Thyroid gland (tissue), 4 donors: Measurements from ENCODE around the gene JMJD6. TPM values are rescaled to one million over a fixed set of nuclear protein-coding genes. Genes with fewer than 3 reads are reported as not detected.

Experiments used
- DNase-seq, 2 donors: peaks; one replicate each; pipeline ENCODE4 v3.0.0-alpha.2; 2019
- H3K27ac ChIP-seq, 3 donors: fragments of 200-600 bp; sonication (generic); 1 replicate in 2 of 3; 2 replicates in 1 of 3; pipeline ENCODE4 v1.5.1; 2016 to 2019; ENCODE audit warnings: mild to moderate bottlenecking in 1 of 3, moderate library complexity in 1 of 3
- H3K27me3 ChIP-seq: fragments of 200-600 bp; sonication (generic); one replicate; pipeline ENCODE4 v1.5.1; 2019
- H3K36me3 ChIP-seq, 2 donors: fragments of 200-600 bp; sonication (generic); one replicate each; pipeline ENCODE4 v1.5.1; 2016 to 2019
- H3K4me1 ChIP-seq, 2 donors: fragments of 200-600 bp; sonication (generic); one replicate each; pipeline ENCODE4 v1.5.1; 2017 to 2019
- H3K4me3 ChIP-seq, 3 donors: fragments of 200-600 bp; sonication (generic); replicated peaks in 1 of 3; 1 replicate in 2 of 3; 2 replicates in 1 of 3; pipeline ENCODE4 v1.5.1; 2016; ENCODE audit warnings: mild to moderate bottlenecking in 1 of 3
- H3K9me3 ChIP-seq: fragments of 200-600 bp; sonication (generic); one replicate; pipeline ENCODE4 v1.5.1; 2017
- POLR2A ChIP-seq, 2 donors: fragments of 450-650 bp; IDR thresholded peaks; one replicate each; pipeline ENCODE4 v1.6.1; 2017; ENCODE audit warnings: antibody characterized with exemption in 2 of 2, mild to moderate bottlenecking in 2 of 2, moderate library complexity in 1 of 2
- WGBS, 2 donors: methylation state at CpG; one replicate each; pipeline ENCODE4 v1.1.5; 2017; 5-methylcytosine and 5-hydroxymethylcytosine counted together
- intact Hi-C: fragments of 100-400 bp; cut with DNase I; formaldehyde crosslinking; loops from one replicate; pipeline ENCODE4 v1.15.1; 2023
- total RNA-seq, 4 donors: library from RNA; depleted of rRNA; stranded (reverse); fragments of >200 nt; gene quantifications; one replicate each; pipeline ENCODE4 v1.2.3, GENCODE V29; 2016
- TF ChIP-seq, protein P1 (sequence below), 6 experiments: fragments of 200-600 bp in 3 of 6; fragments of 450-650 bp in 3 of 6; sonication (generic) in 3 of 6; IDR thresholded peaks; one replicate each; pipeline ENCODE4 v1.5.1; 2016 to 2019; ENCODE audit warnings: antibody characterized with exemption in 6 of 6, mild to moderate bottlenecking in 2 of 6, inconsistent platforms in 1 of 6, moderate library complexity in 1 of 6

Gene JMJD6
- total RNA-seq, 4 donors from 2014 or later: 12.2 to 24.2 (median 20.7) TPM

DNA sequence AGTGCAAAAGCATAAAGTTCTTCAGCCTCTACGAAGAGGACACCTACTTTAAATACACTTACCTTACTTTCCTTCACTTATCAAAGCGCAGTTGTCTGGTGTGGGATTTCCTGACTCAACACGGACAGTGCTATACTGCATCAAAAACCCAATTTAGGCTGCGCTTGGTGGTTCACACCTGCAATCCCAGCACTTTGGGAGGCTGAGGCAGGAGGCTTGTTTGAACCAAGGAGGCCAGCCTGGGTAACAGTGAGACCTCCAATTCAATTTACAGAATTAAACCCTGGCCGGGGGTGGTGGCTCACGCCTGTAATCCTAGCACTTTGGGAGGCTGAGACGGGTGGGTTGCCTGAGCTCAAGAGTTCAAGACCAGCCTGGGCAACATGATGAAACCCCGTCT lies 4.1 kb downstream of the JMJD6 start:
- intact Hi-C loops: no loop called here

DNA sequence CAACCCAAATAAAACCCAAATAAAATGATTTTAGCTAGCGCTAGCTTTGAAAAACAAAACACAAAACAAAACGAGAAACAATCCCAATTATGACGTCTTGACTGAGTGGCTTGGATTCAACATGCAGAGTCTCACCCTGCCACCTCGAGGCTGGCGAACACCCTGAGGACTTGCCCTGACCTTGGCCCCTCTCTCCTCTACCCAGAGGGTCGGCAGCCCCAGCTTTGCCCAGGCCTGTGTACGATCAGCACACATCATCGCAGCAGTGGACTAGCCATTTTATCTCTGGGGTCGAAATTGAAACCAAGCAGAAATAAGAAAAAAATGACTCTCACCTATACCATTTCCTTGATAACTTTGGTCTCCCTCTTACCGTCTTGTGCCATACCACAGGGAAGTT lies 4.9 kb downstream of the JMJD6 start:
- Histone ChIP-seq H3K9me3 (no peaks in the 10 kb centered on the region), H3K27me3 (no peaks in the 10 kb centered on the region), H3K4me3 (no peak overlapping the region), H3K4me1 (peaks cover 8 to 19% of the 10 kb centered on the region in 2 donors), H3K27ac (no peak overlapping the region), H3K36me3 (peaks cover 78% of the 10 kb centered on the region in 2 donors)
- no peak for TF ChIP-seq POLR2A (IDR thresholded peaks at IDR 0.05)
- TF ChIP-seq, protein P1, sequence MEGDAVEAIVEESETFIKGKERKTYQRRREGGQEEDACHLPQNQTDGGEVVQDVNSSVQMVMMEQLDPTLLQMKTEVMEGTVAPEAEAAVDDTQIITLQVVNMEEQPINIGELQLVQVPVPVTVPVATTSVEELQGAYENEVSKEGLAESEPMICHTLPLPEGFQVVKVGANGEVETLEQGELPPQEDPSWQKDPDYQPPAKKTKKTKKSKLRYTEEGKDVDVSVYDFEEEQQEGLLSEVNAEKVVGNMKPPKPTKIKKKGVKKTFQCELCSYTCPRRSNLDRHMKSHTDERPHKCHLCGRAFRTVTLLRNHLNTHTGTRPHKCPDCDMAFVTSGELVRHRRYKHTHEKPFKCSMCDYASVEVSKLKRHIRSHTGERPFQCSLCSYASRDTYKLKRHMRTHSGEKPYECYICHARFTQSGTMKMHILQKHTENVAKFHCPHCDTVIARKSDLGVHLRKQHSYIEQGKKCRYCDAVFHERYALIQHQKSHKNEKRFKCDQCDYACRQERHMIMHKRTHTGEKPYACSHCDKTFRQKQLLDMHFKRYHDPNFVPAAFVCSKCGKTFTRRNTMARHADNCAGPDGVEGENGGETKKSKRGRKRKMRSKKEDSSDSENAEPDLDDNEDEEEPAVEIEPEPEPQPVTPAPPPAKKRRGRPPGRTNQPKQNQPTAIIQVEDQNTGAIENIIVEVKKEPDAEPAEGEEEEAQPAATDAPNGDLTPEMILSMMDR (IDR thresholded peaks at IDR 0.05): no peak
- 86 to 88% methylated on average over 10 of the region's 10 CpGs for WGBS, 2 donors
- intact Hi-C loops: no loop called here
- DNase-seq: no peak

More for the DNA sequence above, 4.1 kb downstream of the JMJD6 start:
- WGBS, 2 donors: 93 to 96% methylated on average over 8 of the region's 8 CpGs
- Histone ChIP-seq H3K36me3 (peaks cover 70 to 71% of the 10 kb centered on the region in 2 donors), H3K27me3 (no peaks in the 10 kb centered on the region), H3K9me3 (no peaks in the 10 kb centered on the region), H3K4me3 (no peak overlapping the region), H3K27ac (no peak overlapping the region), H3K4me1 (peaks cover 8 to 19% of the 10 kb centered on the region in 2 donors)
- DNase-seq: no peak
- no peak for TF ChIP-seq POLR2A (IDR thresholded peaks at IDR 0.05)

DNA sequence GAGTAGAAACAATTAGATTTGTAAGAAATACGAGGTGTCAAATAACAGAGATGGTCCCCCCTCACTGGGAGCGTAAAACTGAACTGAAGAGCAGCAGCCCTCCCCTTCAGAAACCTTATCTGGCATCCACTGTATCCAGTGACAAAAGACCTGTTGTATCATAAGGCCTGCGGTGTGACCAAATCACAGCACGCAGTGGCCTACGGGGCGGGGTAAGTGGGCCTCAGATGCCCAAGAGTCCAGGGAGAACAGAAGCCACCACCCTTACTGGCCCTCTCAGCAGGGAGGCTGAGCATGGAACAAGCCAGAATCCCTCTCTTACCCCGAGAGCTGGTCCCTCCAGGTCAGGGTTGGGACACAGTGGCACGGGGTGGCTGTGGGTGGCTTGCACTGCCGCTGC lies 5.5 kb downstream of the JMJD6 start:
- H3K27me3 ChIP-seq: no peaks in the 10 kb centered on the region
- H3K9me3 ChIP-seq: no peaks in the 10 kb centered on the region
- H3K27ac ChIP-seq: no peak overlapping the region
- no peak overlapping the region for H3K4me3 ChIP-seq
- peaks cover 8 to 19% of the 10 kb centered on the region in 2 donors for H3K4me1 ChIP-seq
- intact Hi-C loops: no loop called here
- 90 to 95% methylated on average over 9 of the region's 9 CpGs for WGBS, 2 donors
- TF ChIP-seq POLR2A (IDR thresholded peaks at IDR 0.05): no peak
- TF ChIP-seq, protein P1 (IDR thresholded peaks at IDR 0.05): no peak
- peaks cover 80 to 84% of the 10 kb centered on the region in 2 donors for H3K36me3 ChIP-seq
- no peak for DNase-seq

DNA sequence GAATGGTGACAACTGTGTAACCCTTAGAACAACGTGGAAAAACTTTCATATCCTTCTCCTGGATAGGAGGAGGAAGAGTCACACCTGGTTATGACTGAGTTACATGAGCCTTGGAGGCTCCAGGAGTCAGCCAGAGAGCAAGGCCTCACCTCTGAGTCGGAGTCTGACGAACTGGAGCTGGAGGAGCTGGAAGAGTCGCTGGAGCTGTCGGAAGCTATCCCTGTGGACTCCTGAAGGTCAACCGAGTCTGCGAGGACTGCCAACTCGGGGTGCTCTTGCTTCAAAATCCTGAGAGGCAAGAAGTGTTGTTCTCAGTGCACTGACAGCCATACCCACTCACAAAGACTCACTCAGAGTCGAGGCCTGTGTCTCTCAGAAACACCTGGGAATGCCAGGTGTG lies 6.2 kb downstream of the JMJD6 start:
- TF ChIP-seq, protein P1 (IDR thresholded peaks at IDR 0.05): no peak
- no peak for TF ChIP-seq POLR2A (IDR thresholded peaks at IDR 0.05)
- Histone ChIP-seq H3K27ac (no peak overlapping the region), H3K9me3 (no peaks in the 10 kb centered on the region), H3K4me1 (peaks cover 3 to 21% of the 10 kb centered on the region in 2 donors), H3K36me3 (peaks cover 80 to 90% of the 10 kb centered on the region in 2 donors), H3K4me3 (no peak overlapping the region), H3K27me3 (no peaks in the 10 kb centered on the region)
- 95 to 96% methylated on average over 9 of the region's 9 CpGs for WGBS, 2 donors
- intact Hi-C loops: no loop called here
- no peak for DNase-seq

DNA sequence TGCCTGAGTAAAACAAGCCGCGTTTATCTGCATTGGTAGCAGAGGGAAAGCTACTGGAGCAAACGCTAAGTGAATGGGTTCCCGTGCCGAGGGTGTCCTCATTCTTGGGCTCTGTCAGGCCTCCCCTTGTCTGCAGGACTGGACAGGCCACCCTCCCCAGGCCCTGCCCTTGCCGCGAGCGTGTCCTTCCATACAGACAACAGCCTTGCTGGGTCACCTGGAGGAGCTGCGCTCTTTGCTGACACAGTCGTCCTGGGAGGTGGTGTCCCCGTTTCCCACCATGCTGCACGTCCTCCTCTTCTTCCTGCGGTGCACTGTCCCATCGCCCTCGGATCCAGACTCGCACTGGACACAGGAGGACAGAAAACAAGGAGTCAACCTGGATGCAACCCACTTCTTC lies 7.9 kb downstream of the JMJD6 start:
- Histone ChIP-seq H3K4me3 (no peak overlapping the region), H3K36me3 (peaks cover 68 to 78% of the 10 kb centered on the region in 2 donors), H3K27me3 (no peaks in the 10 kb centered on the region), H3K27ac (no peak overlapping the region), H3K9me3 (no peaks in the 10 kb centered on the region), H3K4me1 (peaks cover 0 to 17% of the 10 kb centered on the region in 2 donors)
- no peak for DNase-seq
- TF ChIP-seq, protein P1 (IDR thresholded peaks at IDR 0.05): no peak
- TF ChIP-seq POLR2A (IDR thresholded peaks at IDR 0.05): no peak
- intact Hi-C loops: loop anchor here (5.0 to 10.0 kb wide), 3 partner anchors 94 to 196 kb away; no protein-coding TSS in a partner anchor
- WGBS, 2 donors: 93 to 94% methylated on average over 16 of the region's 16 CpGs
